ENCODE measurements around the gene RBM15. TPM values are rescaled to one million over a fixed set of nuclear protein-coding genes. Genes with fewer than 3 reads are reported as not detected.

Gene RBM15
- total RNA-seq, 6 experiments from 2014 or later = 16.1 to 18.2 (median 17.3) TPM

- Mint-ChIP-seq H3K9me3 (no peaks in the 10 kb centered on the region), H3K4me1 (ENCODE audit: low read depth) (peaks cover 38% of the 10 kb centered on the region), H3K4me3 (peak overlapping the region; percentile 22), H3K27me3 (ENCODE audit: insufficient read depth) (no peaks in the 10 kb centered on the region), H3K27ac (peak overlapping the region; percentile 43), H3K36me3 (ENCODE audit: low read depth) (peaks cover 16% of the 10 kb centered on the region)
- peak; percentile 86 for DNase-seq
- no peak for TF ChIP-seq CTCF (IDR thresholded peaks at IDR 0.05)
Observed at GRCh38 chr1:110336300-110337039, 2.7 kb upstream of the RBM15 start.

DNA sequence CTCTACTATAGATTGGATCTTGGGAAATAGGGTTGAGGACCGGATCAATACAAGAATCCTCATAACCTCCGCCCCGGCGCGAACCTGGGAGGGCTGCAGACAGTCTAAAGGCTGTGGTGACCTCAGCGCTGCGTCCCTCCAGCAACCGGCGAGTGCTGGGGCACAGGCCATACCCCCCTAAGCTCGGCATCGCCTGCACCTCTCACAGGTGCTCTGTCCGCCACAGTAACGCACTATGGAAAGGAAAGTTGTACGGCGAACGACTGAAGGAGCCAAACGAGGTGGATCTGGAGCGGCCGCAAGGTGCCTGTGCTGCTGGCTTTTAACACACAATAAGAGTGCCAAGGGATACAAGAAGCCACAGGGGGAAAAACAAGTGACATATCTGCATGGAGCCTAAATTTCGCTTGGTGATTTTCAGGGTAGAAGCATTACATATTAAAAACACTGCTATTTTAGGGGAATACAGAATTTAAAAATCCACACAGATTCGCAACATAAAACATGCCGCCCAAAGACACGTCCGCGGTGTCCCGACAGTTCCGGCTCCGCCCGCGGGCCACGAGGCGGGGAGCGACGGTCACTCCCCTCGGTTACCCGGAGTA lies 1.4 kb upstream of the RBM15 start:
- Mint-ChIP-seq H3K27ac (no peak overlapping the region), H3K4me1 (ENCODE audit: low read depth) (peaks cover 51% of the 10 kb centered on the region), H3K27me3 (ENCODE audit: insufficient read depth) (peaks cover under 1% of the 10 kb centered on the region), H3K4me3 (no peak overlapping the region), H3K9me3 (no peaks in the 10 kb centered on the region), H3K36me3 (ENCODE audit: low read depth) (peaks cover 26% of the 10 kb centered on the region)
- no peak for TF ChIP-seq CTCF (IDR thresholded peaks at IDR 0.05)
- no peak for DNase-seq

GRCh38 chr1:110338309-110338885 lies 780 bp upstream of the RBM15 start:
- Mint-ChIP-seq H3K27ac (no peak overlapping the region), H3K4me1 (ENCODE audit: low read depth) (peaks cover 57% of the 10 kb centered on the region), H3K9me3 (no peaks in the 10 kb centered on the region), H3K36me3 (ENCODE audit: low read depth) (peaks cover 32% of the 10 kb centered on the region), H3K27me3 (ENCODE audit: insufficient read depth) (peaks cover 2% of the 10 kb centered on the region), H3K4me3 (no peak overlapping the region)
- DNase-seq = no peak
- TF ChIP-seq CTCF (IDR thresholded peaks at IDR 0.05) = peak; percentile 80

DNA sequence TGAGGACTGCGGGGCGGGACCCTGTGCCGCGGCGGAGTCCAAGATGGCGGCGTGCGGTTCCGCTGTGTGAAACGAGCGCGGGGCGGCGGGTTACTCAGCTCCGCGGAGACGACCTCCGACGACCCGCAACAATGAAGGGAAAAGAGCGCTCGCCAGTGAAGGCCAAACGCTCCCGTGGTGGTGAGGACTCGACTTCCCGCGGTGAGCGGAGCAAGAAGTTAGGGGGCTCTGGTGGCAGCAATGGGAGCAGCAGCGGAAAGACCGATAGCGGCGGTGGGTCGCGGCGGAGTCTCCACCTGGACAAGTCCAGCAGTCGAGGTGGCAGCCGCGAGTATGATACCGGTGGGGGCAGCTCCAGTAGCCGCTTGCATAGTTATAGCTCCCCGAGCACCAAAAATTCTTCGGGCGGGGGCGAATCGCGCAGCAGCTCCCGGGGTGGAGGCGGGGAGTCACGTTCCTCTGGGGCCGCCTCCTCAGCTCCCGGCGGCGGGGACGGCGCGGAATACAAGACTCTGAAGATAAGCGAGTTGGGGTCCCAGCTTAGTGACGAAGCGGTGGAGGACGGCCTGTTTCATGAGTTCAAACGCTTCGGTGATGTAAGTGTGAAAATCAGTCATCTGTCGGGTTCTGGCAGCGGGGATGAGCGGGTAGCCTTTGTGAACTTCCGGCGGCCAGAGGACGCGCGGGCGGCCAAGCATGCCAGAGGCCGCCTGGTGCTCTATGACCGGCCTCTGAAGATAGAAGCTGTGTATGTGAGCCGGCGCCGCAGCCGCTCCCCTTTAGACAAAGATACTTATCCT lies 430 bp downstream of the RBM15 start:
- Mint-ChIP-seq H3K27me3 (ENCODE audit: insufficient read depth) (peaks cover 2% of the 10 kb centered on the region), H3K9me3 (no peaks in the 10 kb centered on the region), H3K36me3 (ENCODE audit: low read depth) (peaks cover 43% of the 10 kb centered on the region), H3K4me3 (no peak overlapping the region), H3K27ac (no peak overlapping the region), H3K4me1 (ENCODE audit: low read depth) (peaks cover 69% of the 10 kb centered on the region)
- TF ChIP-seq CTCF (IDR thresholded peaks at IDR 0.05) = peak; percentile 64
- DNase-seq = peak; percentile 37

GRCh38 chr1:110340207-110340468 lies 961 bp downstream of the RBM15 start:
- Mint-ChIP-seq H3K27me3 (ENCODE audit: insufficient read depth) (peaks cover 2% of the 10 kb centered on the region), H3K4me1 (ENCODE audit: low read depth) (peaks cover 73% of the 10 kb centered on the region), H3K27ac (no peak overlapping the region), H3K36me3 (ENCODE audit: low read depth) (peaks cover 43% of the 10 kb centered on the region), H3K9me3 (no peaks in the 10 kb centered on the region), H3K4me3 (no peak overlapping the region)
- no peak for DNase-seq
- TF ChIP-seq CTCF (IDR thresholded peaks at IDR 0.05) = no peak

Measured in HFFc6 (cell line).